ENCODE data around the gene FADS6.

DNA sequence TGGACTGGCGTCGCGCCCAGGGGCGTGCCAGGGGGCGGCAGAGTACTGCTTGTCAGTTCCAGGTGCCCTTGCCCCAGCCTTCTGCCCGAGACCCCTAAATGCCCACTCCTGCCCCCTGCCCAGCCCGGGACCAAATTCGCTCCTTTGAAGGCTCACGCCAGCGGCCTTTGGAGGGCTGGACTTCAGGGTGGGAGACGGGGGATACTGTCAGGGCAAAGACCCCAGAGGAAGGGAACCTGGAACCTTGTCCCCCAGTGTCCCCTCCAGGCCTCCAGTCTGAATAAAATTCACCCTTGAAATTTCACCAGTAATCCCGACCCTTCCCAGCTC lies 43.0 kb upstream of the FADS6 start:
- TF ChIP-seq, protein P1, sequence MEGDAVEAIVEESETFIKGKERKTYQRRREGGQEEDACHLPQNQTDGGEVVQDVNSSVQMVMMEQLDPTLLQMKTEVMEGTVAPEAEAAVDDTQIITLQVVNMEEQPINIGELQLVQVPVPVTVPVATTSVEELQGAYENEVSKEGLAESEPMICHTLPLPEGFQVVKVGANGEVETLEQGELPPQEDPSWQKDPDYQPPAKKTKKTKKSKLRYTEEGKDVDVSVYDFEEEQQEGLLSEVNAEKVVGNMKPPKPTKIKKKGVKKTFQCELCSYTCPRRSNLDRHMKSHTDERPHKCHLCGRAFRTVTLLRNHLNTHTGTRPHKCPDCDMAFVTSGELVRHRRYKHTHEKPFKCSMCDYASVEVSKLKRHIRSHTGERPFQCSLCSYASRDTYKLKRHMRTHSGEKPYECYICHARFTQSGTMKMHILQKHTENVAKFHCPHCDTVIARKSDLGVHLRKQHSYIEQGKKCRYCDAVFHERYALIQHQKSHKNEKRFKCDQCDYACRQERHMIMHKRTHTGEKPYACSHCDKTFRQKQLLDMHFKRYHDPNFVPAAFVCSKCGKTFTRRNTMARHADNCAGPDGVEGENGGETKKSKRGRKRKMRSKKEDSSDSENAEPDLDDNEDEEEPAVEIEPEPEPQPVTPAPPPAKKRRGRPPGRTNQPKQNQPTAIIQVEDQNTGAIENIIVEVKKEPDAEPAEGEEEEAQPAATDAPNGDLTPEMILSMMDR (IDR thresholded peaks at IDR 0.05) = no peak
- TF ChIP-seq EP300 (IDR thresholded peaks at IDR 0.05) = no peak
- no peak for TF ChIP-seq POLR2A (IDR thresholded peaks at IDR 0.05)

Data from ovary (tissue), 3 donors.